SIG-M5 treated with dmso at 0.1 percent for 504 hours (cell line): ENCODE measurements around the gene LIN9.
"Not testable (repeated sequence)": the region's sequence is repeated elsewhere in the genome, so short reads cannot be mapped to it uniquely, and the experiment has no call there.

Experiments
- DNase-seq: peaks from one replicate; lab custom pipeline; 2025; ENCODE audit not compliant: unreplicated experiment; lab: John Stamatoyannopoulos, UW

The LIN9 gene

DNA sequence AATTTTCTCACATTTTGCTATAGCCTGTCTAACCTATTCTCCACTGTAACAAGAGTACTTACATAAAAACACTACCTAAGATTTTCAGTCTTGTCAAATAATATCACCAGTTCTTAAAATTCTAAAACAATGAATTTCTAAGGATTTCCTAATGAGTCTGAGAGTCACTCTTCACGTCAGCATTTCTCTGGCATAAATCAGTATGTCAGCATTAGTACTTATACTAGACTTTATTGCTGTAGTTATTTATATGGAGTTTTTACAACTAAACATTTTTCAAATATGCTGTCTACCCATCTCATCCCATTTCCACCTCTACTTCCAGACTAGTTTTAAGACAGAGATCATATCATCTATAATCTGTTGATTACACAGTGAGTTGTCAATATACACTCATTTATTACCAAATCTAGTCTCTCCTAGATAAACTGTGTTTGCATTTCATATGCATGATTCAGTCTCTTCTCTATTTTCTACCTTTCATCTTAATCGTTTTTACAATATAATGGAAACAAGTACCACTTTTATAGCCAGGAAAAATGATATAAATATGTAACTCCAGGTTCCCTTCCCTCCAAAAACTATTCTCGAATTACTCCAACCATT, 32.8 kb downstream of the LIN9 start:
- no peak for DNase-seq

DNA sequence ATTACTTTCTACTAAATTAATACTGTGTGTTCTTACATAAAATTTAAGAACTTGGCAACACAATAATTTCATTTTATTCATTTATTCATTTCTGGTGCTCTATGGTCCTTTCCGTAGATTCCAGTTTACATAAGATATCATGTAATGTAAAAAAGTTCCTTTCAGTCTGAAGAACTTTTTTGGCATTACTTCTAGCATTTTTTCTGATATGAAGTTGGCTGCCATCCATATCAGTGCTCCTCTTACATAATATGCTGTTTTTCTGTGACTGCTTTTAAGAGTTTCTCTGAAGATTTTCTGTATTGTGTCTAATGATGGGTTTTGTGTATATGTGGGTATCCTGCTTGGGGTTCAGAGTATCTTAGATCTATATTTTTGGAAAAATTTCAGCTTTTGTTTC, 34.8 kb downstream of the LIN9 start:
- DNase-seq = no peak

DNA sequence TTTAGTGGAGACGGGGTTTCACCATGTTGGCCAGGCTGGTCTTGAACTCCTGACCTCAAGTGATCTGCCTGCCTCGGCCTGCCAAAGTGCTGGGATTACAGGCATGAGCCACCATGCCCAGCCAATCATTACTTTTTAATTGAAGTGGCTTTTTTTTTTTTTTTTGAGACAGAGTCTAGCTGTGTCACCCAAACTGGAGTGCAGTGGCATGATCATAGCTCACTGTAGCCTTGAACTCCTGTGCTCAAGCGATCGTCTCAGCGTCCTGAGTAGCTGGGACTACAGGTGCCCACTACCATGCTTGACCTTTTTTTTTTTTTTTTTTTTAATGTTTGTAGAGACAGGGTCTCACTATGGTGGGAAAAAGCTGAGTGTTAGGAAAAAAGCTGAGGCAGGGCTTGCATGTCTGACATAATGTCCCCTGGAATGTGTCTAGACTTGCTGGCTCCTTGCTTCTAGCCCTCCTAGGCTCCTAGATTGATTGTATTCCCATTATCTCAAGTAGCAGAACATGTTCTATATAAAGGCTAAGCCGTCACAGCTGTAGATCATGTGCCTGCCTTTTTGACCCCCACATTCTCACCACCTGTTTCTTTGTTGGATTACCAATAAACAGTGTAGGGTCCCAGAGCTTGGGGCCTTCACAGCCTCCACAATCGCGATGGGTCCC, 36.6 kb downstream of the LIN9 start:
- DNase-seq = not testable (repeated sequence)

DNA sequence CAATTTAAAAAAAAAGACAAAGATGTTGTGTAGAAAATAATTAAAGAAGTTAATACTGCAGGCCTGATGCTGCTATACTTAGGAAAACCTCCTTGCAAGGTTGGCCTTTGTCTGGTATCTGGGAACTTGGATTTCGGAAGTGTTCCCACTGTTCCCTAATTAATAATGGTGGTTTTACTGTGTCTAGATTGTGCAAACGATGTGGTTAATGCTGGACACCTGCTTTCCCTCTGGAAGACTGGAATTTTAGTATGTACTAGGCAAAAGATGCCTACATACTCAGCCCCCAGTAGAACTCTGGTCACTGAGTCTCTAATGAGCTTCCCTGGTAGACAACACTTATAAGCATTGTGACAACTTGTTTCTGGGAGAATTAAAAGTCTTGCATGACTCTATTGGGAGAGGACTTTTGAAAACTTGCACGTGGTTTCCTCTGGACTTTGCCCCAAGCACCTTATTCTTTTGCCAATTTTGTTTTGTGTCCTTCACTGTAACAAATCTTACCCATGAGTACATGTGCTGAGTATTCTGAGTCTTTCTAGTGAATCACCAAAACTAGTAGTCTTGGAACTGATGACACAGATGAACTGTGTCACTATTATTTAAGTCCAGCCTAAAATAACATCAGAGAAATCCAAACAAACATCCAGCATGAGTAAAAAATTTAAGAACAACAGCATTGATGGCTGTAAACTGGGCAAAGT, 40.4 kb downstream of the LIN9 start:
- no peak for DNase-seq

DNA sequence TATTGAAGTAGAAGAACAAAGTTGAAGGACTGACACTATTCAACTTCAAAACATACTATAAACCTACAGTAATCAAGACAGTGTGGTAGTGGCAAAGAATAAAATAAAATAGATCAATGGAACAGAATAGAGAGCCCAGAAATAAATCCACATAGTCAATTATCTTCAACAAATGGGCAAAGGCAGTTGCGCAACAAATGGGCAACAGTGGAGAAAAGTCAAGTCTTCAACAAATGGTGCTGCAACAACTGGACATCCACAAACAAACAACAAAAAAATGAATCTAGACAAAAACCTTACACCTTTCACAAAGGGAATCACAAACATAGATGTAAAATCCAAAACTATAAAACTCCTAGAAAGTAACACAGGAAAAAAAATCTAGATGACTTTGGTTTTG, 47.1 kb downstream of the LIN9 start:
- DNase-seq = no peak

DNA sequence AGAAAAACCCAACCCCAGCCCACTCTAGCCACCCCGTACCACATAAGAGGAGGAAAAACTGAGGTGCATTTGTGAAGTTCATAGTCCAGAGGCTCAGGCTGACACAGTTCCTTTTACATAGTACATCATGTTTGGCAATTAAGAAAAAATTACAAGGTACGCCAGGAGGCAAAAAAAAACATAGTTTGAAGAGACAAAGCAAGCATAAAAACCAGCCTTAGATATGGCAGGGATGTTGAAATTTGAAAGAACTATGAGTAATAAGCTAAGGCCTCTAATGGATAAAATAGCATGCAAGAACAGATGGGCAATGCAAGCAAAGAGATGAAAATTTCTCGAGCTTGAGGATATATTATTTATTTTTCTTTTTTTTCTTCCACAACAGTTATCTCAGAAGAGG, 53.6 kb downstream of the LIN9 start:
- no peak for DNase-seq

DNA sequence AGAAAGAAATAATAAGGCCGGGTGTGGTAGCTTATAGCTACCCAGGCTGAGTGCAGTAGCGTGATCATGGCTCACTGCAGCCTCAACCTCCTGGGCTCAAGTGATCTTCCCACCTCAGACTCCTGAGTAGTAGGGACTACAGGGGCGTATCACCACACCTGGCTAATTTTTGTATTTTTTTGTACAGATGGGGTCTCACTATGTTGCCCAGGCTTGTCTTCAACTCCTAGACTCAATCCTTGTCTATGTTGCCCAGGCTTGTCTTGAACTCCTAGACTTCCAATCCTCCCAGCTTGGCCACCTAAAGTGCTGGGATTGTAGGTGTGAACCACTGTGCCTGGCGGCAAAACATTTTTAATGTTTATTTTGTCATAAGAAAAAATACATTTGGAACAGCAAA, 55.0 kb downstream of the LIN9 start:
- DNase-seq = no peak

DNA sequence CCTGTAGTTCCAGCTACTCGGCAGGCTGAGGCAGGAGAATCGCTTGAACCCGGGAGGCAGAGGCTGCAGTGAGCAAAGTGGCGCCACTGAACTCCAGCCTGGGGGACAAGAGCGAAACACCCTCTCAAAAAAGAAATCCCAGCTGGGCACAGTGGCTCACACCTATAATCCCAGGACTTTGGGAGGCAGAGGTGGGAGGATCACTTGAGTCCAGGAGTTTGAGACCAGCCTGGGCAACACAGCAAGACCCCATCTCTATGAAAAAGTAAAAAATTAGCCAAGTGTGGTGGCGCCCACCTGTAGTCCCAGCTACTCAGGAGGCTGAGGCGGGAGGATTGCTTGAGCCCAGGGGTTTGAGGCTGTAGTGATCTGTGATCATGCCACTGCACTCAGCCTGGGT, 56.1 kb downstream of the LIN9 start:
- not testable (repeated sequence) for DNase-seq

DNA sequence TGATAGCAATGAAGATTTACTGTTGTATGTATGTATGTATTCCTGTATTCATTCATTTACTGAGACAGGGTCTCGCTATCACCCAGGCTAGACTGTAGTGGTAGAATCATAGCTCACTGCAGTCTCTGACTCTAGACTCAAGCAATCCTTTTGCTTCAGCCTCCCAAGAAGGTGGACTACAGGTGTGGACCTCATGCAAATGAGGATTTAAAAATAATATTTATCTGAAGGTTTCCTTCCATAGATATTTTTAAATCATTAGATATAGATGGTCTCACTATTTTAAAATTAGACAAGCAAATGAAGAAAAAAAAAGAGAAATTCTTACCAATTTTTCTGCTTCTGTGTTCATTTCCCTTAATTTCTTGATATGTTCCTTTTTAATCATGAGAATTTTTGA, 58.5 kb downstream of the LIN9 start:
- DNase-seq = no peak

DNA sequence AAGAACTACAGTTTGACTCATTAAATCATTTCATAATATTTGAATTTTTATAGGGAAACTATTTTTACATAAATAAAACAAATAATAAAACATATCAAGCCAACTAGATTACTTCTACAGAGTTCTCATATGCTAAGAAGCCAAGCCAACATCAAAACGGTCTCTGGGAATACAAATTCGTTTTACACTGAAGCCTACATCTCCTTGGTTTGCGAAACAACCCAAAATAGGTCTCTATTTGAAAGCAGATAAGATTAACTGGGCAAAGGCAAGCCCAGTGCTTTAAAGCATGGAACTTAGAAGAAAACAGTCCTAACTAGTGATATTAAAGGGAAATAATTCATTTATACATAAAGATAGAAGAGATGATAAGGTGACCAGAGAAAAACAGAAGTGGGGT, 60.2 kb downstream of the LIN9 start:
- no peak for DNase-seq

DNA sequence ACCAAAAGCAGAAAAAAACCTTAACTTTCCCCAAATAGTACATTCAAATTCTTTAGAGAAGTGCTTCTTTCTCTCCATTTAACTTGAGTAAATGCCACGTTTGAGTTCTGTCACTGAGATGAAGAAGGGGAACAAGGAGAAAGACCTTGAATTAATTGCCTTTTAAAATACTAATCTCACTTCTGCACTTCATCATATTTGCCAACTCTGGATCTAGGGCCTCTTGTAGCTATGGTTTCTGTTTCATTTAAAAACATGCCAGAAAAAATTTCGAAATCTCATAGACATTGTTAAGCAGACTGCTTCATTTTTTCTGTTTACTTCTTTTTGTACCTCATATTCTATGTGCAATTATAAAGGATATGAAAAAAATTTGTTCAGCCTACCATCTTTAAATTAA, 60.9 kb downstream of the LIN9 start:
- DNase-seq = peak; percentile 89

DNA sequence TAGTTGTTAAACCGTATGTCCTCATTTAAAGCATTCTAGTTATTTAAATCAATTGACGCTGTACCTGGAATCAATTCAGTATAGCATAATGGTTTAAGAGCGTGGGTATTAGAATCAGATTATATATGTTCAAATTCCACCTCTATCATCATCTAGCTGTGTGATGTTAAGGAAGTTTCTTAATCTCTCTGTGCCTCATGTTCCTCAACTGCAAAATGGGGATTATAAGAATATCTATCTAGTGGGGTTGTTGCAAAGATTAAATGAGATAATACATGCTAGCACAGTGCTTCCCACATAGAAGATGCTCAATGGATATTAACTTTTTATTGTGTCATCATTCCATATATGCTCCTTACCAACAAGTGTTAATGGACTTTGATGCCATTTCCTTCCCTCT, 69.5 kb downstream of the LIN9 start:
- no peak for DNase-seq

DNA sequence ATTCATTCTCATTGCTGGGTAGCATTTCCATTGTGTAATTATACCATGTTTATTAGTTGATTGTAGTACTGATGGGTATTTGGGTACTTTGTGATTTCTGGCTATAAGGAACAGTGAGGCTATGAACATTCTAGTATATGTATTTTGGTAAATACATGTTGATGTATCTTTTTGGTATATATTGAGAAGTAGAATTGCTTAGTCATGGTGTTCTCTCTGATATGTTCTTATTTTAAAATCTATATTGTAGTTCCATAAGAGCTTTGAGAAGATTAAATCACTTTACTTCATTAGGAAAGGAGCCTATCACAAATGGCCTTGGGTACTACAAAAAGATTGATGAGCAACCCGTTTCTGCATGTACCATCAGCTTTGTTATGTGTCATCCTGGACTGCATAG, 72.1 kb downstream of the LIN9 start:
- DNase-seq = no peak

DNA sequence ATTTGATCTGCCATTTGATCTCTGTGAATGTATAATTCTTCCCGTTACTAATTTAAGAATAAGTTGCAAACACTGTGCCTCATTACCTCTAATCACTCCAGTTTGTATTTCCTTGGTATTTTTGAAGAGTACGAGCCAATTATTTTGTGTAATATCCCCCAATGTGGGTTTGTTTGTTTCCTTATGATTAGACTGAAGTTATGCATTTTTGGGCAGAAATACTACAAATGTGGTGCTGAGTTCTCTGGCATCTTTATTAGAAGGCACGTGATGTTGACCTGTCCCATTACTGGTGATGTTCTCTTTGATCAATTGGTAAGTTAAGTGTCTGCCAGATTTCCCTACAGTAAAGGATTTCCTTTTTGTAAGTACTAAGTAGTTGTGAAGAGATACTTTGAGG, 75.2 kb downstream of the LIN9 start:
- no peak for DNase-seq

DNA sequence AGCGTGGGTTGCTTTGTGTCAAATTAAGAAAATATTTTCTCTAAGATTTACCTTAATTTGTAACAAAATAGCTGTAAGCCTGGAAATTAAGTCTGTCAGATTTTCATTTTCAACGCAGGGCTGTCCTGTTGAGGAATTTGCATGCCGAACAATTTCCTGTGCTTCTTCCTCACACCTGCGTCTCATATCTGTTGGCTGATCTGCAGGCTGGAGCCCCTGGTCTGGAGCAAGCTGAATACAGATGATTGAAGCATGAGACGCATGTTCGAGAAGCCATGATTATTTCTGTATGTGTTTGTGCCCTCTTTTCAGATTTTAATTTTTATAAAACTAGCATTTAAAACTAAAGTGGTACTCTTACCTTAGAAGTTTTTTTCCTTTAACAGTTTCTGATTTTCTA, 75.7 kb downstream of the LIN9 start:
- no peak for DNase-seq

DNA sequence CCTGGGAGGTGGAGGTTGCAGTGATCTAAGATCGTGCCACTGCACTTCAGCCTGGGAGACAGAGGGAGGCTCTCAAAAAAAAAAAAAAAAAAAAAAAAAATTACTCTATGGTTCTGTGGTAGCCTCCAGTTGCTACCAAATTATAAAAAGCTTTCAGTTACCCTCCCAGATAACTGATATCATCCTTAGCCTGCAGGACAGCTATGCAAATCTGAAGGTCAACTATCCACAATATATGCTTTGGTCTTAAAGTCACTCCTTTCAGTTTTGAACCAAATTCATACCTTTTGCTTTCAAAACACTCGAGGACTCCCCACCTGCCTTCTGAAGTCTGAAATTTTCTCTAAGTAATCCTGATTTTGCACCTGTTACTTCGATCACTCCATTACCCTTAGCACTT, 82.4 kb downstream of the LIN9 start:
- no peak for DNase-seq

DNA sequence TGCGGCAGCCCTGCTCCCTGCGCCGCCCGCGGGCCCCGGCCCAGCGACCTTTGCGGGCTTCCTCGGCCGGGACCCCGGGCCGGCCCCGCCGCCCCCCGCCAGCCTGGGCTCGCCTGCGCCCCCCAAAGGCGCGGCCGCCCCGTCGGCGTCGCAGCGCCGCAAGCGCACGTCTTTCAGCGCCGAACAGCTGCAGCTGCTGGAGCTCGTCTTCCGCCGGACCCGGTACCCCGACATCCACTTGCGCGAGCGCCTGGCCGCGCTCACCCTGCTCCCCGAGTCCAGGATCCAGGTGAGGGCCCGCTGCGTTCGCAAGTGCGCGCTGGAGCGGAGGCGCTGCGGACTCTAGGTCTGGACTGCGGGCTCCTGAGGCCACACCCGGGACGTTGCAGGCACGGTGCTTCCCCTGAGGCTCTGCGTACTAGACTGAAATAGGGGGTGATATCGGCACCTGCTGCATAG, 85.1 kb downstream of the LIN9 start:
- no peak for DNase-seq

DNA sequence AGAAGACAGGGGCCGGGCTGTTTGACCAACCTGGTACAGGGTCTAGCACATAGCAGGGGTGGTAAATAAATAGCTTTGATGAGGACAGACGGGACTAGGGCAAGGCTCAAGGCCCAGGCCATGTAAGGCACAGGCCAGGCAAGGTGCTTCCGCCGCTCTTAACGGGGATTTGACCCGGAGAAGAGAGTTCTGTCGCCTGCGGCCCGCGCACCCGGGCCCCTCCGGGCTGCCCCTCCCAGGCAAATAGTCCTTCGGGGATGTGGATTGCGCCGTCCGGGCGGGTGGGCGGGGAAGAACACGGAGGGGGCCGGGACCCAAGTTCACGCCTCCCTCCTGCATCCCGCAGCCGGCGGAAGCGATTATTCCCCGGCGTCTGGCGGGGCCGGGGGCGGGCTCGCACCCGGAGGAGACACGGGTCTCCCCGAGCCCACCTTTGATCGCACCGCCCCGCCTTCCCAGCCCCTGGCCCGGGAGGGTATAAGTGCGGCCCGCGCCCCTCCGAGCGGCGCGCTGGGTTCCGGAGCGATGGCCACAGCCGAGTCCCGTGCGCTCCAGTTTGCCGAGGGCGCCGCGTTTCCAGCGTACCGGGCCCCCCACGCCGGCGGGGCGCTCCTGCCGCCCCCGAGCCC, 85.7 kb downstream of the LIN9 start, which contains the start of gene MIXL1:
MIXL1 (plus strand) TSS at position 508 of the 629 bp plus-strand sequence; CDS start at position 526, 18 bp downstream.
- no peak for DNase-seq

DNA sequence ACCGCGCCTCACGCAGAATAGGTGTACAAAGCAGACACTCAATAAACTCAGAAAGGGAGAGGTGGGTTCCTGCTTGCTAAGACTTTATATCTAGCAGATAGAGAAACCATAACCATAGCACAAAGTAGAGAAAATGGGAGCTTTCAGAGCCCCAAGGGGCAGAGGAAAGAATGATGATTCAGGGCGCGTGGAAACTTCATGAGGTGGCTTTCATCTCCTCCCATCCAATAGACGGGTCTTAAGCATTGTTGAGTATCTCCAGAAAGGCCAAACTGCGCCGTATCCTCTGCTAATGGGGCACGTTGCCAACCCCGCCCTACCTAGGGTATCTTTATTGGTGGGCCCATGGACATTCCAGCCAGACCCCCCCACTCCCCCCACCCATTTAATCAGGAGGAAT, 86.3 kb downstream of the LIN9 start:
- no peak for DNase-seq

DNA sequence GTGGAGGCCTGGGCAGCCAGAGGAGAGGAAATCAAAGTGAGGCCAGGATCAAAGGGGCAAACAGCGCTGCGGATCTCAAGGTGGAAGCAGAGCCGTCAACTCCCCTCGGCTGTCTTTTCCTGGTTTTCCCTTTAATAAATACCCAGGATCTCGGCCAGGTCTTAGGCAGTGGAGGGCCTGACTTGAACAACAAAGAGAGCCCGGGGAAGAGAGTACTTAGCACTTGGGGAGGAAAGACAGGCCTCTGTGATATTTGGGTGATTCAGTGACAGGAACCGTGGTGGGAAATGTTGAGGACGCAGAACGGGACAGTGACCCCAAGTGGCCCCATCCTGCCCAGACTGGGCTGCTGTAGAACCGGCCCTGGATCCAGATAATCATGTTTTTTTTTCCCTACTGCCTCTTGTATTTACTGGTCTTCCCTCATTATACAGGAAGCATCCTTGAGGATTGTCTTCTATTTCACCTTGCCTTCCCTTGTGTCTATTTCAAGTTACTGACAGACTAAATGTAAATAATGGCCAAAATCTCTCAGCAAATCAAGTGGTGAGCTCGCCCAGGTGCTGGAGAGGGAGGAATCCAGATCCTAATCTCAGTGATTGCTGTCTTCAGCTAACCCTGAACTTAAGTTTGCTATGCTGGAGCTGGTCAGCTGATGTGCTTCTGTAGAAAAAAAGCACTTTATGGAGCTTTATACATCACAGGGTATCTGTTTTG, 88.3 kb downstream of the LIN9 start:
- no peak for DNase-seq

DNA sequence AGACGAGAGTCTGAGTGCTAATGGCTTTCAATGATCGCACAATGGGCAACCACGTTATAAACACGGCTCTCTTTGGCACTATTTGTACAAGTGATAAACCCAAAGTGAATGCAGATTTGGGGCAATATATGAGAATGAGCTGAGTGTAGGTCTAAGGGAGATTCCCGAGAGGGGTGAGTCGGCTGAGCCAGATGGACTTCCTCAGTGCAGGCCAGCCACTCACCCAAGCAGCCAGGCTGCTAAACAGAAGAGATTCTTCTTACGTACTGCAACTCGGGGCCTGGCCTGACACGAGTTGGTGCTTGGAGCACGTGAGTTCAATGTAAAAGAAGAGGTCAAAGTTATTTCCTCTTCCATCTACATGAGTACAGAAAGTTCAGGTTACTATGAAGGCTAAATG, 91.7 kb downstream of the LIN9 start:
- no peak for DNase-seq
